ENCODE results near the gene ANKDD1A.

Gene ANKDD1A

DNA sequence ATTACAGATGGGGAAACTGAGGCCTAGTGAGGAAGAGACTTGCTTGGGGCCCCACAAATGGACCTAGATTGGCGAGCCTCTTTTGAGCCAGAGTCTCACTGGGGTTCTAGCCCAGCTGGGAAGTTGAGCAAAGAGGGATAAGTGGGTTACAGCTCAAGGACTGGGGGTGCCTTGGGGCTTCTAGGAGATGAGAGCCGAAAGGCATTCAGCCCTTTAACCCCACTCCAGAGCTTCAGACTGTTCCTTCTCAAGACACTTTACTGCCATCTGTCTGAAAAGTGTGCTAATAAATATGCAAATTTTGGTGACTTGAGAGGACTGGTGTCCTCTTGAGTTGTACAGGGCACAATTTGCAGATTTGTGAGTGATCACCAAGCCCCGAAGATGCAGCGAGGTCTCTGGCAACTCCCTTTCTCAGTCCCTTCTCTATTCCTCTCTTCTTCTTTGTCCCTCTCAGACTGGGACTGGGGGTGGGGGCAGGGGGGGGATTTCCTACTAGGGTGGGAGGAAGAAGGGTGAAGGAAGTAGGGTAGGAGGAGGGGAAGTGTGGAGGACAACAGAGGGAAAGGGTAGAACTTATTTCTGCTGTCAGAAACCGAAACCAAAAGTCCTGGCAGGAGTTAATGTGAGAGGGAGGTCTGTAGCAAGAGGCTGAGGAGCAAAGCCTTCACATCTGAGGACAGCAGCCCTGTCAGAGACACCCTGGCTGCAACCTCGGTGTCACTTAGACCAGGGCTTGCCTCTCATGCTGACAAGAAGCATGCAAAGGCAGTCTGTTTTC lies 16.2 kb upstream of the ANKDD1A start:
- DNase-seq (ENCODE audit: low spot score) = peak; percentile 38

DNA sequence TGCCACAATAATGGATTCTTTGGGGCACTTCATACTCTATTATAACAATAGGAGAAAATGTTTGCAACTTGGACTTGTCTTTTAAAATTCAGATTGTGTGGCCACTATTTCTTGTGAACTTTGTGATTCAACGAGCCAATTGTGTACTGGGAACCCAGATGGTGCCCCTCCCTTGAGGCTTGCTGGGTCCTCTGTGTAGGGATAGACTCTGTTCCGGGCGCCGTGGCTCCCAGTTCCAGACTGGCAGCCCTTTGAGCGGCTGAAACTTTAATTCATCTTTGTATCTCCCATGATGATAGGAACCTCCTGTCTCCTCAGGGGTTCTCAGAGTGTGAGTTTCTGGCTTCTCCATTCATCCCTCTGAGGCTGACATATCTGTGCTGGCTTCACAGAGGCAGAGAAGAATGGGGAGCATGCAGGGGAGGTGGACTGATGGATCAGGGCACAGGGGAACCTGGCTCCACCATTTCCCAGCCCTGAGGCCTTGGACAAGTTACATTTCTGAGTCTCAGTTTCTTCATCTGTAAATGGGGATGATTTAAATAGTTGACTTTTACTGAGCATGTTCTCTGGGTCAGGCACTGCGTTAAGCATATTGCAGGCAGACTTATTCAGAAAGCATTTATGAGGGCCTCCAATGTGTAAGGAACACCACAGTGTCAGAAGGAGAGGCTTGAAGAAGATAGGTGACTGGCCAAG lies 15.2 kb upstream of the ANKDD1A start:
- no peak for DNase-seq (ENCODE audit: low spot score)

DNA sequence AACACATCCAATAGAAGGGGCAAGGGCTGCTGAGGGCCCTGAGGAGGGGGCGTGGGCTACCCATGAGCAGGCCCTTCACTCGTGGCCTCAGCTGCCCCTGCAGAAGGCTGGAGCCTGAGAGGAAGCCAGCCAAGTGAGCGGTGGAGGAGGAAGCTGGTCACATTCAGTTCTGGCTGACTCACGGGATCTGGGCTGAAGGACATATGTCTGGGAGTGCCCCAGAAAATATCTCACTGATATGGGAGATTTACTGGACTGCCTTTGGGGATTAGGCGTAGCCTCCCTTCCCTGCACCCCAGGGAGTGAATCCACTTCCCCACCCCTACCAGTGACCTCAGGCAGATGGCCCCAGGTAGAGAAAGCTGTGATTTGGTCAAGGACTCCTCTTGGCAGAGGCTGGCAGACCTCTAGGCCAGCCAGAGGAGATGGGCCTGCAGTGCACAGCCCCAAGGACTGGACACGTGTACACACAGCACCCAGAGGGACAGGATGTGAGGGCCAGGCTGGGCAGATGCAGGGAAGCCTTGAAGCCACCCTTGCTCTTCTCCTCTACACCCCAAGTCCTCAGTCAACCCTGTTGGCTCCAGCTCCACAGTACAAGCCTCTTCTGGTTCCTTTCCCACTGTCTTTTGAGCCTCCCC lies 14.2 kb upstream of the ANKDD1A start:
- DNase-seq (ENCODE audit: low spot score) = peak; percentile 81

DNA sequence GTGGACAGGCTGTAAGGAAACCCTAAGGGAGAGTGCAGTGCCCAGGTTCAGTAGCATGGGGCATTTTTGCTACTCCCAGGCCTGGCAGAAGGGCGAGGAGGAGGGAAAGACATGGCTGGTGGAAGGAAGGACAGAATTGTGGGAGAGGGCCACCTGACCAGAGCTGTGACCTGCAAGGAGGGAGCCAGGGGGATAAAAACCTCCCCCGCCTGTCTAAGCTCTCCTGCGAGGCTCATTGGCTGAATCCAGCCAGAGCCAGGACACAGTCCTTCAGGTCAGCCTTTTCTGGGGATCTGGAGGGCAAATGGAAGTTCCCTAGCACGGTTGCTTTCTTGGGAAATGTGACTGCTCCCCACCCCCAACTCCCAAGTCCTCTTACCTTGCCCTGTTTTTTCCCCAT lies 13.3 kb upstream of the ANKDD1A start:
- no peak for DNase-seq (ENCODE audit: low spot score)

DNA sequence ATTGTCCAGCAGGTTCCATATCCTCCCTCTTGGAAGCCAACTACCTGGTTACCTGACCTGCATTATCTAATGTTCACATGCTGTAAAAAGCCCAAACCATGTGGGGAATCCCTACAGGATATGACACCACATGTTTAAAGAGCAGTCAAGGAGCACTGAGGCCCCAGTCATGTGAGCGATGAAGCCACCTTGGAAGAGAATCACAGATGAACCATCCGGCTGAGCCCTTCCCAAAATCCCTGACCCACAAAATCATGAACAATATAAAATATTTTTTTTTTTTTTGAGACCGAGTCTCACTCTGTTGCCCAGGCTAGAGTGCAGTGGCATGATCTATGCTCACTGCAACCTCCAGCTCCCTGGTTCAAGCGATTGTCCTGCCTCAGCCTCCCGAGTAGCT lies 10.6 kb upstream of the ANKDD1A start:
- DNase-seq (ENCODE audit: low spot score) = no peak

DNA sequence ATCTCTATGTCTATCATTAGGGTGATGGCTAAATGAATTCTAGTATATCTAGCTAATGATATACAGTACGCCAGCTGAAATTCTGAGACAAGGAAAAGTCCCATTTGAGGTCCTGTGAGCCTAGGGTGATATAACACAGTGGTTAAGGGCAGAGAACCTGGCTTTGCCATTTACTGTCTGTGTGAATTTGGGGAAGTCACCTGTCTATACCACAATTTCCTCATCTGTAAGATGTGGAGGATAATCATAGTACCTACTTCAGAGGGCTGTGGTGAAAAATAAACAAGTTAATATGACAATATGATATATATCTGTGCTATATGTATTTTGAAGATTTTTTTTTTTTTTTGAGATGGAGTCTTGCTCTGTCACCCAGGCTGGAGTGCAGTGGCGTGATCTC lies 9.8 kb upstream of the ANKDD1A start:
- no peak for DNase-seq (ENCODE audit: low spot score)

DNA sequence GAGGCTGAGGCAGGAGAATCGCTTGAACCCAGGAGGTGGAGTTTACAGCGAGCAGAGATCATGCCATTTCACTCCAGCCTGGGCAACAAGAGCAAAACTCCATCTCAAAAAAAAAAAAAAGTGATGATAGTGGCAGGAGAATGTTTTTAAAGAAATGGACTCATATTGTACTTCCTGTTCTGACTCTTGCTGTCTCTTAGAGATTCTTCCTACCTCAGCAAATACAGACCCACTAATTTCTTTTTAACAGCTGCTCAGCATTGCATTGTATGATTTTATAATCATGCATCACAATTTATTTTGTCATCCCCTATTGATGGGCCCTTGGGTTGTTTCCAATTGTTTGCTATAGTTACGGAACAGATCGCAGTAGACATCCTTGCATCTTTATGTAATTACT lies 8.8 kb upstream of the ANKDD1A start:
- DNase-seq (ENCODE audit: low spot score) = no peak

DNA sequence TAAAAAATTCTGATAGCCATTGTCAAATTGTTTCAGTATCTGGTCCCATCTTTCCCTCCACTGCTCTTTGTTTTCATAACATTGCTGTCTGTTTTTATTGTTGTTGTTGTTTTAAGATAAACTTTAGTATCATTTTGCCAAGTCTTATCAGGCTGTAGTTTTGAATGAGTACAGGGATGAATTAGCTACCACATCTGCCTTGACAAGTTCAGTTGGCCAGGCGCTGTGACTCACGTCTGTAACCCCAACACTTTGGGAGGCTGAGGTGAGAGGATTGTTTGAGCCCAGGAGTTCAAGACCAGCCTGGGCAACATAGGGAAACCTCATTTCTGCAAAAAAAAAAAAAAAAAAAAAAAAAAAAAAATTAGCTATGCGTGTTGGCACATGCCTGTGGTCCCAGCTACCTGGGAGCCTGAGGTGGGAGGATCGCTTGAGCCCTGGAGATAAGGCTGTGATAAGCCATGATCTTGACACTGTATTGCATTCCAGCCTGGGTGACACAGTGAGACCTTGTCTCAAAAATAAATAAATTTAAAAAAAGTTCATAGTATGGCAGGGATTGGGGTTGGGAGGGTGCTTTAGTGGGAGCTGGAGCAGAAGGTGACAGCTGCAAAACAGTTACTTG lies 8.3 kb upstream of the ANKDD1A start:
- no peak for DNase-seq (ENCODE audit: low spot score)

DNA sequence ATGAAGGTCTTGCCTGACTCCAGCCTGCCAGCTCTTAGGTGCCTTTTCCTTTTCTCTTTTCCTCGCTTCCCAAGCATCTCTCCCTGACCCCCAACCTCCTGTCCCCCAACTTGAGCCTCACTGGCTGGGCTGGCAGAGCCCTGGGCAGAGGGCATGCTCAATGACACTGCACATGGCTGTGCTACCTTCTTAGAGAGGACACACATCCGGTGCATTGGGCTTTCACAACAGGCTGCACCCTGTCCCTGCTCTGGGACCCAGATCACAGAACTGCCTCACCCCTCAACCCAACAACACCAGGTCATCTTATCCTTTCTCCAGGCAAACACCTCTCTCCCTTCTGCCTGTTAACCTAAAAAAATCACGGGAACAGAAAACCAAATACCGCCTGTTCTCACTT lies 7.5 kb upstream of the ANKDD1A start:
- DNase-seq (ENCODE audit: low spot score) = no peak

DNA sequence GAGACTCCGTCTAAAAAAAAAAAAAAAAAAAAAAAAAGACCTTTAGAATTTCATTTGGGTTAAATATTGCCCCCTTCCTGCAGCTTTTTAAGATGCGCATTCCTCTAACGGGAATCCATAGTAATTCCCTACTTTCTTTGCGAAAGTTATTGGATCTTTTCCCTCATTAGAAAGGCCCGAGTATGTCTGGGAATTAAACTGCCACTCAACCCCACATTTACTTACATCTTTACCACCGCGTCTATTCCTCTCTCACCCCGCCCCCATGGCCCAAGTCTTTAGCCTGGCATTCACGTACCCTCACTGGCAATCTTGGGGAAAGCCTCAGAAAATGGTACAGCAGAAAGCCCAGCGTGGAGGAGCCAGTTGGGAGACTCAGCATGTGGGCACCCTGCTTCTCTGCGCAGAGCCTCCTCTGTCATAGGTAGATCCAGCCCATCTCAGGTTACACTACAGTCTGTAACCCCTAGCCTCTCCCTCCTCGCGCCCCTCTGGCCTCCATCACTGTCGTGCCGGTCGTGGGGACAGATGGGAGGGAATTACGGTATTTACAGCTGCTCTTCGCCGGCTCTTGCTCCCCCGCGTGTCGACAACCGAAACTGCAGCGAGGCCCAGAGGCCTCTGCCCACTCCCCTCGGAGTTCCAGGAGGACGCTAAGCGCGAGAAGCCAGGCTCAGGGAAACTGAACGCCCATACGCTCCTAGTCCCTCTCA lies 6.4 kb upstream of the ANKDD1A start:
- DNase-seq (ENCODE audit: low spot score) = peak; percentile 86

DNA sequence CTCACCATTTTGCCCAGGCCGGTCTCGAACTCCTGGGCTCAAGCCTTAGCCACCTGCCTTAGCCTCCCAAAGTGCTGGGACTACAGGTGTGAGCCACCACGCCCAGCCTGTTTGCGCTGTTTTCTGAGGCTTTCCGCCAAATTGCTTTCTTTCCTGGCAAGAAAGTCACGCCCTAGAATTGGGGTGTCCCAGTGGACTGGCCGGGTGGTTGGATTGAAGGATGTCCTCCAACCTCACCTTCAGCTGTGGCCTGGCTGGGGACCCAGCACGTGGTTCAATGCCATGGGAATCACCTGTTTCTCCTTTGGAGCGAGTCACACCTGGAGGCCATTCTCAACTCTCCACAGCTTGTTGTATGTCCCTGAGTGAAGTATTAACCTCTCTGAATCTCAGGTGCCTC lies 5.8 kb upstream of the ANKDD1A start:
- no peak for DNase-seq (ENCODE audit: low spot score)

DNA sequence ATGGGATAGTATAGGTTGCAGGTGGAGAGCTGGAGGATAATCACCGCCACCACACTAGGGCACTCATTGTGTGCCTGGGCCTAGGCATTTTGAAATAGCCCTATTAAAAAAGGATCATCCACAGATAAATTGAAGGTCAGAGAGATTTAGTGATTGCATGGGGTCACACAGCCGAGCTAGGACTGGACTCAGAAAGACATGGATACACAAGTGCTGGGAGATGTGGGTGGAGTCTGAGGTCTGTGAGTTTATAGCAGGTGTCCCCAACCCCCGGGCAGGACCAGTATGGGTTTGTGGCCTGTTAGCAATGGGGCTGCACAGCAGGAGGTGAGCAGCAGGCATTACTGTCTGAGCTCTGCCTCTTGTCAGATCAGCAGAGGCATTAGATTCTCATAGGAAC lies 5.3 kb upstream of the ANKDD1A start:
- no peak for DNase-seq (ENCODE audit: low spot score)

DNA sequence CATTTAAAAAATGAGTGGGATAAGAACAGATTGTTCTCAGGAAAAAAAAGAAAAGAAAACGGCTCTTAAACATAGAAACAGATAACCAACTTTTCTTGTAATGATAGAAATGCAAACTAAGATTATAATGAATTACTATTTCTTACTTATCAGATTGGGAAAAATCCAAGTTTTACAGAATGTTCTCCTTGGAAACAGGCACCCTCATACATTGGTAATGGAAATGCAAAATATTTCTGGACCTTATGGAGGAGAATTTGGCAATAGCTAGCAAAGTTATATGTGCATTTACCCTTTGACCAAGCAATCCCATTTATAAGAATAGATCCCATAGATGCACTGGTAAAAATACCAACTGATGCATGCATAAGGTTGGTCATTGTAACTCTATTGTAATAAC lies 3.7 kb upstream of the ANKDD1A start:
- no peak for DNase-seq (ENCODE audit: low spot score)

DNA sequence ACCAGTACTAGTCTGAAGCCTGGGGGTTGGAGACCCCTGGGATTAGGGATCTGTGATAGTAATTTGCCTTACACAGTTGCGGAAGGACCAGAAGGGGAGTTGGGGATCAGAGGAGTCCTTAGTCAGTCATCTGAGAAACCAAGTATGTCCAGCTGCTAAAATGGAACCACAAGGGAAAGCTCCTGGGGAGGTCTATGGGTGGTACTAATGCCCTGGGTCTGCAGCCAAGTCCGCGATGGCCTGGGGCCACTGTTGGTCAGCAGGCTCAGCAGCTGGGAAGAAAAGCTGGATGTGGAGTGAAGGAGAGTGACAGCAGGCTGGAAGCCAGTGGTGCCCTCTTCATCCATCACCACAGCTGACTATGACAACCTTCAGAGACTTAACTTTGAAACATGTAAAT lies 2.2 kb upstream of the ANKDD1A start:
- DNase-seq (ENCODE audit: low spot score) = no peak

DNA sequence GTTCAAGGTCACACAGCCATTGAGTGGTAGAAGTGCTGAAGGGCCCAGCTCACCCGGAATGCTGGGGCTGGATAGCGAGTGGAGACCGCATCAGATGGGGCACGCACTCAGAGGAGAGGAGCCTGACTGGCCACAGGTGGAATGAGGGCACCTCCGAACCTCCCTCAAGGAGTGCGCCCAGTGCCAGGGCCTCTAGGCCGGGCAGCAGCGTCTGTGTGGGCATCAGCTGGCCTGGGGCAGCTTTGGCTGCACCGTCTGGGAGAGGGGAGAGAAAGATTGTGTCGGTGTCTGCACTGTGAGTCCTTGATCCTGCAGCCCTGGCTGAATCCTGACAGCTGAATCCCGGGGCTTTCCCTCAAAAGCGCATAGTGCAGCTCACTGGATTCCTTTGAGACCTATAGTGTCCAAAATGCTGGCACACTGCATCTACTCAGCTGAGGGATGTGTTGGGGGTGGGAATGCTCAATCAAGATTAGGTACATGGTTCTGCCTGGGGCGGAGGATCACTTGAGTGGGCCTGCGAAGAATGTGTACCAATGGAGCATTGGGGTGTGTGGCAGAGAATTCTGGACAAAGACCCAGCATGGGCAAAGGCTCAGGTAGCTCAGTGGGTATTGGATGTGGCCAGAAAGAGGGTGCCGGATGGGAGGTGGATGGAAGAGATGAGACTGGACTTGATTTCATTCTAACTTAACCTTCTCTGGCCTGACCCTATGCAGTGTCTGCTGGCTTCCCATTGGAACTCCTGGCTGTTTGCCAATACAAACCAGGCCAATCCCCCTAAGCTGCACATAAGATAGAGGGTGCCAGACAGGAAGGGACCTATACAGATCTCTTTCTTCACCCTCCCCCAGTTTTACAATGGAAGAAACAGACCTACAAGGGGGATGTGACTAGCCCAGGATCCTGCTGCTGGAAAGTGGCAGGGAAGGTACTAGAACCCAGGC lies 950 bp downstream of the ANKDD1A start:
- DNase-seq (ENCODE audit: low spot score) = no peak

DNA sequence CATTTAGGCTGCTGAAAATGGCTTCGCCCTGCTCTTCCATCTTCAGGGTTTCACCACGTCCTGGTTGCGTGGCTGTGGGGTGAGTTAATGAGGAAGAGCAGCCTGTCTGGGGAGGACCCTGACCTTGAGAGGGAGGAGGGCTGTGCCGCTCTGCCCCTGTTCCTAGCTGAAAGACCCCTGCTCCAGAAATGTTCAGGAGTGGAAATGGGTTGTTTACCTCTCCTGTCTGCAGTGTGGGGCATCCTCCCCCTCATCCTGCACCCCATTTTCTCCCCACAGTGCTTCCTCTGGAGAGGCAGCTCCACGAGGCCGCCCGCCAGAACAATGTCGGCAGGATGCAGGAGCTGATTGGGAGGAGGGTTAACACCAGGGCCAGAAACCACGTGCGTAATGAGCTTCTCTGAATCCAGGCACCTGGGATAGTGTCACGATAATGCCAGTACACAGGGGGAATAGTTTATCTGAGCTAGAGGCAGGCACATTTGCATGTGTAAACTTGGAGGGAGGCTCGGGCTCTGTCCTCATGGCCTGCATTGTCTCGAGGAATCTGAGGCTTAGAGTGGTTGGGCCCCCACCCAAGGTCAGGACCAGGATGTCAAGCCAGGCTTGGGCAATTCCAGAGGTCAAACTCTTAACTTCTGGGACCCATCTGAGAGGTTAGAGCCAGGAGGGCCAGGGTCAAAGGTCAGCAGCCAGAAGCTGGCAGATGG lies 4.0 kb downstream of the ANKDD1A start:
- DNase-seq (ENCODE audit: low spot score) = no peak

DNA sequence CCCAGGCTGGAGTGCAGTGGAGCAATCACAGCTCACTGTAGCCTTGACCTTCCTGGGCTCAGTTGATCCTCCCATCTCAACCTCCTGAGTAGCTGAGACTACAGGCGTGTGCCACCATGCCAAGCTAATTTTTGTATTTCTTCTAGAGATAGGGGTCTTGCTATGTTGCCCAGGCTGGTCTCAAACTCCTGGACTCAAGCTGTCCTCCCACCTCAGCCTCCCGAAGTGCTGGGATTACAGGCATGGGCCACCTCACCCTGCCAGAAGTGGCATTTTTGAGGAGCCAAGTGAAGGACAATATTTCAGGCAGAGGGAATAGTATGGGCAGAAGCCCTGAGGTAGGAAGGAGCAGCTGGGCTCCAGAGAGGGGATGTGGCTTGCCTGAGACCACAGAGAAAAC lies 4.7 kb downstream of the ANKDD1A start:
- DNase-seq (ENCODE audit: low spot score) = no peak

DNA sequence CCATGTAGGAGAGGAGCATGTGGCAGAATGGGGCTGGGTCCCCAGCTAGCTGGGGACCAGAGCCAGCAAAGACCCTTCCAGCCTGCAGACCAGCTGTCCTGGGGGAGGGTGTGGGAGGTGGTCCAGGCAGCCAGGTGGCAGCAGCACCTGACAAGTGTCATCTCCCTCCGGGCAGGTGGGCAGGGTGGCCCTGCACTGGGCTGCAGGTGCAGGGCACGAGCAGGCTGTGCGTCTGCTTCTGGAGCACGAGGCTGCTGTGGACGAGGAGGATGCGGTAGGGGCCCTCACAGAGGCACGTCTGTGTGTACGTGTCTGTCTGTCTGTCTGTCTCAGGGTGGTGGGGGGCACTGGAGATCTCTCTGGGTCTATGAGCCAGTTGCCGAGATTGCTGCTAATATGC lies 5.5 kb downstream of the ANKDD1A start:
- DNase-seq (ENCODE audit: low spot score) = no peak

DNA sequence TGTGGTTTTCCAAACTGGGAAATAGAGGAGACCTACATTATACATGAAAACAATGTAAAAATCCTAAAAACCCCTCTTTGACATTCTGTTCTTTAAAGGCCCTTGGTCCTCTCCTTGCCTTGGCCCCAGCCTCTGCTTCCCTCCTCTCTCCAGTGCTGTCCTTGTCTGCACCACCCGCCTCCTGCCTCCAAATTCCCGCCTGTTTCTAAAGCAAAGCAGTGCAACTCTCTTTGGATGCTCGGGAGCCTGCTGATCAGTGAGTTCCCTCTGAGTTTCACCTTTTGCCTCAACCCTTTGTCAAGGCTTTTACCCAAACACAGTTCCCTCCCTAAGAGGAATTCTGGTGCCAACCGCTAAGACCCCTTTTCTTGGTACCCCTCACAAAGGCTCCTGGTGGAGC lies 8.0 kb downstream of the ANKDD1A start:
- no peak for DNase-seq (ENCODE audit: low spot score)

DNA sequence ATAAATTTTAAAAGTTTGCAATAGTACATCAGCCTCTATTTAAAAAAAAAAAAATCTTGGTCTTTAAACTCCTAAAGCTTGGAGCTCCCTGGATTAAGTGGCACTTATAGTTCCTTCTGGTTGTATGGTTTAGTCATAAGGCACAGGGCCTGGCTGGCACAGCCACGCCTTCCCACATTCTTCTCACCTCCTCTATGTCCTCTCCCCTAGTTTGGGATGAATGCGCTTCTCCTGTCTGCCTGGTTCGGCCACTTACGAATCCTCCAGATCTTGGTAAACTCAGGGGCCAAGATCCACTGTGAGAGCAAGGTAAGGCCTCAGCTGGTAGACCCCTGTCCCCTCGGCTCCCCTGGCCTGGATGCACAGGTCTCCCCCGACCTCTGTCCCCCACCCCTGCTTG lies 10.0 kb downstream of the ANKDD1A start:
- DNase-seq (ENCODE audit: low spot score) = no peak

All from AG08395 (cell line).